Mucosa of stomach (tissue), 1 donor: ENCODE results near the gene FILIP1L.

Source experiments
- H3K27me3 ChIP-seq: one replicate; pipeline ENCODE4 v1.7.0; 2013; ENCODE audit warnings: mild to moderate bottlenecking, low read length; ENCODE audit not compliant: control insufficient read depth, insufficient read depth
- H3K36me3 ChIP-seq: one replicate; pipeline ENCODE4 v1.7.0; 2013; ENCODE audit warnings: low read length; ENCODE audit not compliant: control insufficient read depth, insufficient read depth
- H3K4me1 ChIP-seq: one replicate; pipeline ENCODE4 v1.7.0; 2013; ENCODE audit warnings: mild to moderate bottlenecking, low read length; ENCODE audit not compliant: control insufficient read depth, insufficient read depth
- H3K4me3 ChIP-seq: one replicate; pipeline ENCODE4 v1.7.0; 2013; ENCODE audit warnings: low read length
- H3K9ac ChIP-seq: one replicate; pipeline ENCODE4 v1.7.0; 2013; ENCODE audit warnings: mild to moderate bottlenecking, low read length, moderate library complexity
- H3K9me3 ChIP-seq: one replicate; pipeline ENCODE4 v1.7.0; 2013; ENCODE audit warnings: mild to moderate bottlenecking, low read length, moderate library complexity; ENCODE audit not compliant: control insufficient read depth
- donor health status: Pancreatic carcinoma.

FILIP1L gene

GRCh38 chr3:99925584-99926230 lies 188.6 kb downstream of the FILIP1L start:
- Histone ChIP-seq H3K27me3 (no peaks in the 10 kb centered on the region), H3K4me1 (peaks cover 45% of the 10 kb centered on the region), H3K36me3 (no peaks in the 10 kb centered on the region), H3K9ac (no peak overlapping the region), H3K4me3 (no peak overlapping the region), H3K9me3 (no peaks in the 10 kb centered on the region)

GRCh38 chr3:99923873-99924272 lies 190.4 kb downstream of the FILIP1L start:
- Histone ChIP-seq H3K9me3 (no peaks in the 10 kb centered on the region), H3K4me1 (peaks cover 51% of the 10 kb centered on the region), H3K36me3 (no peaks in the 10 kb centered on the region), H3K9ac (no peak overlapping the region), H3K27me3 (no peaks in the 10 kb centered on the region), H3K4me3 (no peak overlapping the region)

GRCh38 chr3:99921986-99922385 lies 192.3 kb downstream of the FILIP1L start:
- H3K36me3 ChIP-seq: no peaks in the 10 kb centered on the region
- H3K4me1 ChIP-seq: peaks cover 48% of the 10 kb centered on the region
- H3K9ac ChIP-seq: no peak overlapping the region
- H3K4me3 ChIP-seq: no peak overlapping the region
- no peaks in the 10 kb centered on the region for H3K9me3 ChIP-seq
- H3K27me3 ChIP-seq: no peaks in the 10 kb centered on the region

GRCh38 chr3:99921377-99921695 lies 193.0 kb downstream of the FILIP1L start:
- H3K27me3 ChIP-seq: no peaks in the 10 kb centered on the region
- no peak overlapping the region for H3K4me3 ChIP-seq
- peaks cover 48% of the 10 kb centered on the region for H3K4me1 ChIP-seq
- peak overlapping the region; percentile 38 for H3K9ac ChIP-seq
- no peaks in the 10 kb centered on the region for H3K9me3 ChIP-seq
- no peaks in the 10 kb centered on the region for H3K36me3 ChIP-seq

- H3K27me3 ChIP-seq: no peaks in the 10 kb centered on the region
- H3K9ac ChIP-seq: peak overlapping the region; percentile 38
- H3K36me3 ChIP-seq: no peaks in the 10 kb centered on the region
- H3K9me3 ChIP-seq: no peaks in the 10 kb centered on the region
- no peak overlapping the region for H3K4me3 ChIP-seq
- peaks cover 42% of the 10 kb centered on the region for H3K4me1 ChIP-seq
Measured at GRCh38 chr3:99920481-99921376, 193.6 kb downstream of the FILIP1L start.

- Histone ChIP-seq H3K4me1 (peaks cover 35% of the 10 kb centered on the region), H3K36me3 (no peaks in the 10 kb centered on the region), H3K4me3 (no peak overlapping the region), H3K9me3 (no peaks in the 10 kb centered on the region), H3K9ac (no peak overlapping the region), H3K27me3 (no peaks in the 10 kb centered on the region)
Measured at GRCh38 chr3:99919694-99920093, 194.6 kb downstream of the FILIP1L start.

- Histone ChIP-seq H3K9me3 (no peaks in the 10 kb centered on the region), H3K4me1 (peaks cover 29% of the 10 kb centered on the region), H3K27me3 (no peaks in the 10 kb centered on the region), H3K4me3 (no peak overlapping the region), H3K36me3 (no peaks in the 10 kb centered on the region), H3K9ac (no peak overlapping the region)
Measured at GRCh38 chr3:99918715-99919114, 195.6 kb downstream of the FILIP1L start.

GRCh38 chr3:99915906-99916432 lies 198.3 kb downstream of the FILIP1L start:
- H3K4me1 ChIP-seq: peaks cover 19% of the 10 kb centered on the region
- H3K9me3 ChIP-seq: no peaks in the 10 kb centered on the region
- H3K27me3 ChIP-seq: no peaks in the 10 kb centered on the region
- H3K9ac ChIP-seq: no peak overlapping the region
- no peaks in the 10 kb centered on the region for H3K36me3 ChIP-seq
- H3K4me3 ChIP-seq: no peak overlapping the region

GRCh38 chr3:99911433-99911832 lies 202.9 kb downstream of the FILIP1L start:
- H3K4me3 ChIP-seq: no peak overlapping the region
- no peak overlapping the region for H3K9ac ChIP-seq
- no peaks in the 10 kb centered on the region for H3K36me3 ChIP-seq
- H3K27me3 ChIP-seq: no peaks in the 10 kb centered on the region
- H3K4me1 ChIP-seq: peaks cover 23% of the 10 kb centered on the region
- no peaks in the 10 kb centered on the region for H3K9me3 ChIP-seq

- Histone ChIP-seq H3K4me3 (no peak overlapping the region), H3K9me3 (no peaks in the 10 kb centered on the region), H3K4me1 (peaks cover 23% of the 10 kb centered on the region), H3K36me3 (no peaks in the 10 kb centered on the region), H3K27me3 (no peaks in the 10 kb centered on the region), H3K9ac (no peak overlapping the region)
Measured at GRCh38 chr3:99910752-99911290, 203.5 kb downstream of the FILIP1L start.

GRCh38 chr3:99909714-99910495 lies 204.4 kb downstream of the FILIP1L start:
- peaks cover 23% of the 10 kb centered on the region for H3K4me1 ChIP-seq
- no peak overlapping the region for H3K4me3 ChIP-seq
- no peaks in the 10 kb centered on the region for H3K9me3 ChIP-seq
- no peaks in the 10 kb centered on the region for H3K27me3 ChIP-seq
- H3K36me3 ChIP-seq: no peaks in the 10 kb centered on the region
- H3K9ac ChIP-seq: no peak overlapping the region
